Neural crest cell (in vitro differentiated cells): ENCODE results near the gene MIDN. TPM values are rescaled to one million over a fixed set of nuclear protein-coding genes. Genes with fewer than 3 reads are reported as not detected.
A peak's percentile ranks its signal among the peaks of the same experiment; 100 is the strongest.

Source experiments
- DNase-seq: peaks from one replicate; pipeline ENCODE4 v3.0.0; 2021; ENCODE audit warnings: low read depth, mixed read lengths, low spot score
- H3K27ac Mint-ChIP-seq: one replicate; pipeline ENCODE4 v1.8.0; 2021; ENCODE audit warnings: mild to moderate bottlenecking, mixed read lengths; ENCODE audit not compliant: unreplicated experiment
- H3K27me3 Mint-ChIP-seq: 2 replicates; pipeline ENCODE4 v1.8.0; 2021; ENCODE audit warnings: low read depth, mild to moderate bottlenecking, mixed read lengths
- H3K36me3 Mint-ChIP-seq: 2 replicates; pipeline ENCODE4 v1.8.0; 2021; ENCODE audit warnings: low read depth, mild to moderate bottlenecking, mixed read lengths
- H3K4me1 Mint-ChIP-seq: 2 replicates; pipeline ENCODE4 v1.8.0; 2021; ENCODE audit warnings: mixed read lengths
- H3K4me3 Mint-ChIP-seq: one replicate; pipeline ENCODE4 v1.8.0; 2021; ENCODE audit warnings: mild to moderate bottlenecking, mixed read lengths
- H3K9me3 Mint-ChIP-seq: 2 replicates; pipeline ENCODE4 v1.8.0; 2021; ENCODE audit warnings: mixed read lengths
- CTCF ChIP-seq: fragments of 200-600 bp; sonication (generic); conservative IDR thresholded peaks from 2 replicates; pipeline ENCODE4 v1.5.0; 2021; ENCODE audit warnings: antibody characterized with exemption, mild to moderate bottlenecking
- total RNA-seq: library from RNA; stranded (reverse); gene quantifications from 2 replicates; pipeline ENCODE4 v1.2.1, GENCODE V29; 2021

The MIDN gene
- total RNA-seq, 1 donor from 2014 or later = 187 TPM

- H3K36me3 Mint-ChIP-seq = peaks cover 22% of the 10 kb centered on the region
- H3K4me3 Mint-ChIP-seq = peak overlapping the region; percentile 87
- no peak for DNase-seq
- peaks cover 23% of the 10 kb centered on the region for H3K27me3 Mint-ChIP-seq
- no peak overlapping the region for H3K27ac Mint-ChIP-seq
- H3K4me1 Mint-ChIP-seq = peaks cover 43% of the 10 kb centered on the region
- no peak for TF ChIP-seq CTCF
- H3K9me3 Mint-ChIP-seq = no peaks in the 10 kb centered on the region
Measured at GRCh38 chr19:1275976-1276627, 27.7 kb downstream of the MIDN start.

- Mint-ChIP-seq H3K4me3 (peak overlapping the region; percentile 87), H3K36me3 (peaks cover 18% of the 10 kb centered on the region), H3K4me1 (peaks cover 37% of the 10 kb centered on the region), H3K9me3 (no peaks in the 10 kb centered on the region), H3K27me3 (peaks cover 22% of the 10 kb centered on the region), H3K27ac (peak overlapping the region; percentile 94)
- no peak for DNase-seq
- no peak for TF ChIP-seq CTCF
Measured at GRCh38 chr19:1276628-1277022, 28.2 kb downstream of the MIDN start.

GRCh38 chr19:1277061-1277460, 28.7 kb downstream of the MIDN start:
- TF ChIP-seq CTCF = no peak
- Mint-ChIP-seq H3K27ac (peak overlapping the region; percentile 94), H3K9me3 (no peaks in the 10 kb centered on the region), H3K4me1 (peaks cover 33% of the 10 kb centered on the region), H3K4me3 (peak overlapping the region; percentile 87), H3K27me3 (peaks cover 23% of the 10 kb centered on the region), H3K36me3 (peaks cover 14% of the 10 kb centered on the region)
- DNase-seq = no peak

- TF ChIP-seq CTCF = no peak
- Mint-ChIP-seq H3K4me3 (peak overlapping the region; percentile 60), H3K27me3 (peaks cover 18% of the 10 kb centered on the region), H3K27ac (no peak overlapping the region), H3K9me3 (no peaks in the 10 kb centered on the region), H3K36me3 (peaks cover 10% of the 10 kb centered on the region), H3K4me1 (peaks cover 25% of the 10 kb centered on the region)
- DNase-seq = no peak
Measured at GRCh38 chr19:1278074-1278473, 29.7 kb downstream of the MIDN start.

GRCh38 chr19:1278713-1279660, 30.6 kb downstream of the MIDN start:
- no peak overlapping the region for H3K27ac Mint-ChIP-seq

More at GRCh38 chr19:1278713-1279660, 30.6 kb downstream of the MIDN start:
- no peak for DNase-seq
- Mint-ChIP-seq H3K4me3 (peak overlapping the region; percentile 95), H3K27me3 (peaks cover 12% of the 10 kb centered on the region), H3K9me3 (no peaks in the 10 kb centered on the region), H3K4me1 (peaks cover 17% of the 10 kb centered on the region), H3K36me3 (peaks cover 4% of the 10 kb centered on the region)
- TF ChIP-seq CTCF = no peak
